ENCODE data around the gene PRDX3.
"Not testable (repeated sequence)": the region's sequence is repeated elsewhere in the genome, so short reads cannot be mapped to it uniquely, and the experiment has no call there.

The PRDX3 gene

DNA sequence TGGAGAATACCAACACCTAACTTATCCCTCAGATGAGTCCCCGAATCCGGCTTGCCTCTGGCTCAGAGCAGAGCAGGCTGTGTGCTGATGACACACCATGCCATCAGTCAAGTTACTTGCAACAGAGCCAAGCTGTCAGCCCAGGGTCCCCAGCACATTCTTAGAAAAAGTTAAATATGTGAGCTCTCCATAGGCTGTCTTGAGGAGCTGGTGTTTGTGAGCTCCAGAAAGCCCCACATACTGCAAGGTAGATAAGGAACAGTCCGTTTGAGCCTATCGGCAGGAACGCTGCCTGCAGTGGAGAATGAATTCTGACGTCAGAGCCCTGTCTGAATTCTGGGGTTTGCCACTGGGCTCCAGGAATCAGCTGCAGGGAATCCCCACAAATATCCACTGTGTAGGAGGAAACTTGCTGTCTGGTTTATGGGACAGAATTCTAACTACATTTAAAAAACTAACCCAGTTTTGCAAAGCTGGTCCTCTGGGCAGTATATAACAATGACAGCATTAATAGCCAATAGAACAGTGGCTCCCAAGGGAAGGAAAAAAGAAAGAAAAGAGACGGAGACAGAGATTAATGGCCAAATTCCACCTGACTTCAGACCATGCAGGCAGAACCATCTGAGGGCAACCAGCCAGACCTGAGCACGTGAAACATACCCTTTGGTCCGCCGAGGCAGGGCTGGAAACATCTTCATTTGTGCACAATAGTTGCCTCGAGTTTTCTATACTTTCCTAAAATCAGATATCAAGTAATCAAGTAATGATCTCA lies 16.7 kb downstream of the PRDX3 start:
- no peak for DNase-seq

DNA sequence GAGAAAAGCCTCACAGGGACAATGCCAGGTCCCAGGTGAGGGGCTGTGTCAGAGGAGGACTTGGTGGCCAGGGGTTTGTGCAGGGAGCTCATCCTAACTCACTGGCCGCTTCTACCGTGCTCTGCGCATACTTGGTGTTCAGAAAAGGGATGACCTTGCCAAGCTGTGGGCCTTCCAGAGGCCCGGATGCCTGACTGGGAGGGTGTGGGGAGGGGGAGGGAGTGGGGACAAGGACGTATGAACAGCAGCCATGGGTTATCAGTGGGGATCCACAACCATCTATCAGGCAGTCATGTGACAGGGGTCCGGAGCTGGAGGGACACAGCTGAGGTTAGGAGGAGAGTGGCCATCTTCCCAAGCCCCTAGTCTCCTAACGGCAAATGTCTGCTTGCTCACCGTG lies 19.3 kb downstream of the PRDX3 start:
- no peak for DNase-seq

- DNase-seq: no peak
These were observed 25.0 kb downstream of the PRDX3 start for GRCh38 chr10:119153661-119154060.

DNA sequence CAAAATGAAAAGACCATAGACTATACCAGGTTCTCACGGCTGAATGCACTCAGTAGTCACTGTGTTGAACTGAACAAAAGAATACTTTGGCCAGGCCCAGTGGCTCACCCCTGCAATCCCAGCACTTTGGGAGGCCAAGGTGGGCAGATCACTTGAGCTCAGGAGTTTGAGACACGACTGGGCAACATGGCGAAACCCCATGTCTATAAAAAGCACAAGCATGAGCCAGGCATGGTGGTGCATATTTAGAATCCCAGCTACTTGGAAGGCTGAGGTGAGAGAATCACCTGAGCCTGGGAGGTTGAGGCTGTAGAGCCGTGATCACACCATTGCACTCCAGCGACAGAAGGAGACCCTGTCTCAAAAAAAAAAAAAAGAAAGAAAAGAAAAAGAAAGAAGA lies 25.6 kb downstream of the PRDX3 start:
- no peak for DNase-seq

GRCh38 chr10:119151601-119152000 lies 27.0 kb downstream of the PRDX3 start:
- not testable (repeated sequence) for DNase-seq

- no peak for DNase-seq
These were observed 28.9 kb downstream of the PRDX3 start for GRCh38 chr10:119149729-119150128.

DNA sequence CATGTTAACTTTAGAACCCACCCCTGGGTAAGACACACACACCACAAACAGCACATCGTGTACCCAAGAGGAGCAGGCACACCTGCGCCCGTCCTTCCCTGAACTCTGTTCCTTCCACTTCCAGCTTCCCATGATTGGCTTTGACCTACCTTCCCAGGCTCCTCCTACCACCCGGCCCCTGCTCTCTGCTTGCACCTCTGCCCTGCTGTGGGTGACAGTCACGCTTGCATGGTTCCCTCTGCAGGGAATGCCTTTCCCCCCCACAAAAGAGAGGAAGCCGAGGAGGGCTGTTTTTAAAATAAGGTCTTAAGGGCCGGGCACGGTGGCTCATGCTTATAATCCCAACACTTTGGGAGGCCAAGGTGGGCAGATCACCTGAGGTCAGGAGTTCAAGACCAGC lies 29.5 kb downstream of the PRDX3 start:
- DNase-seq: no peak

GRCh38 chr10:119143657-119144056 lies 35.0 kb downstream of the PRDX3 start:
- DNase-seq: no peak

DNA sequence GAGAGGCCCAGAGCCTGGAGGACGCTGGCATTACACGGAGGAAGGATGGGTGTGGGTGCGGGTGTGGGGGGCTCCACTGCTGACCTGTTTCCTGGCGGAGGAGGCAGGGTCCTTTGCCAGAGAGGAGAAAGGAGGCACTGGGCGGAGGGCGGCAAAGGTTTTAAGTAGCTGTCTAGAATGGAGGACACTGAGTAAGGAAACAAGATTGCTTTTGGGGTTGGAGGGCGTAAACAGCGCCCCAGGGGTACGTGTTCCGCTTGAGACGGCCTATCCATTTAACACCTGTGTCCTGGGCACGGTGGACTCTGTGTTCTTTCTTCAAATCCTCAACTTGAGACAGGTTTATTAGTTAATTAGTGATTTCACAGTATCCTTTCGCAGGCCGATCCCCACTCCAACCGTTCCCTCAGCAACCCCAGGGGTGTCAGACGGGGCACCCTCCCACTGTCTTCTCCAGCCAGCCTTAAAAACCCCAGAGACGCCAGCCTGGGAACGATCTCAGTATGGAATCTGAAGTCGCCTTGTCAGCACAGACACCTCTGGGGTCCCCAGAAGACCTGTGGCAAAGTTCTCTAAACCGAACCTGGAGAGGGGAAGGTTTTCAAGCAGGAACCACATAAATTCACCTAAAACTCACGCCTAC lies 37.9 kb downstream of the PRDX3 start:
- no peak for DNase-seq

DNA sequence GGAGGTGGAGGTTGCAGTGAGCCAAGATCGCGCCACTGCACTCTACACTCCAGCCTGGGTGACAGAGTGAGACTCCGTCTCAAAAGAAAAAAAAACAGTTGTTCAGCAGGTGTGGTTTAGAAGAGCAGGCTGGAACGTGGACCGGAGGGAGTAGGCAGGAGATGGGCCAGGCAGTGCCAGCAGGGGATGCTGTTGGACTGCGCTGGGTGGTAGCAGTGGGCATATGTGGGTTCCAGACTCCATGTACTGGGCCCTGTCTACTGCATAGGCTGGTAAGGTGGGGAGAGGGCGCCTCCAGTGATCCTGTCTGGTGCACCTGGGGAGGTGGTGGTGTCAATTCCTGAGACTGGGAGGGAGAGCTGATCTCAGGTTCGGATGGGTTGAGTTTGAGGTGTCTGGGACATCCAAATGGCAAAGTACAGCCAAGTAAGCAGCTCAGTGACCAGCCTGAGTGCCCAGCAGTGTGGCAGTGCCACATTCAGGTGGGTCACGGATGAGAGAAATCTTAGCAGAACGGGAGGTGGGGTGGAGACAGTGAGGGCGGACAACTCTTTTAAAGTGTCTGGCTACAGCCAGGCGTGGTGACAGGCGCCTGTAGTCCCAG lies 39.0 kb downstream of the PRDX3 start:
- DNase-seq: peak in 1 of 2 experiments; percentile 11

GRCh38 chr10:119138346-119139306 lies 40.0 kb downstream of the PRDX3 start:
- no peak for DNase-seq

DNA sequence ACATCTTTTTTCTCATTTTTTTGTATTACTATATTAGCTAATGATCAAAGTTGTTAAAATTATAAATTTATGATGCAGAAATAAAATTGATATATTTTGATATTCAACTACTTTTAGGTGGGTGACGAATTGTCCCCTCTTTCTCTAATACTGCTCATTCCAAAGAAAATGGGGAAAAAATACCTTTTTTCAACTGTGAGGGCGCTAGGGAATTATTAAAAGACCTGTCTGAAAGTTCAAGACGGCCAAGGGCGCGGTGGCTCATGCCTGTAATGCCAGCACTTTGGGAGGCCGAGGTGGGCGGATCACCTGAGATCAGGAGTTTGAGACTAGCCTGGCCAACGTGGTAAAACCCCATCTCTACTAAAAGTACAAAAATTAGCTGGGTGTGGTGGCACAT lies 40.7 kb downstream of the PRDX3 start:
- DNase-seq: not testable (repeated sequence)

- DNase-seq: no peak
These were observed 42.5 kb downstream of the PRDX3 start for GRCh38 chr10:119136084-119136483.

- no peak for DNase-seq
These were observed 43.1 kb downstream of the PRDX3 start for GRCh38 chr10:119135513-119135881.

GRCh38 chr10:119133949-119134348 lies 44.7 kb downstream of the PRDX3 start:
- DNase-seq: no peak

DNA sequence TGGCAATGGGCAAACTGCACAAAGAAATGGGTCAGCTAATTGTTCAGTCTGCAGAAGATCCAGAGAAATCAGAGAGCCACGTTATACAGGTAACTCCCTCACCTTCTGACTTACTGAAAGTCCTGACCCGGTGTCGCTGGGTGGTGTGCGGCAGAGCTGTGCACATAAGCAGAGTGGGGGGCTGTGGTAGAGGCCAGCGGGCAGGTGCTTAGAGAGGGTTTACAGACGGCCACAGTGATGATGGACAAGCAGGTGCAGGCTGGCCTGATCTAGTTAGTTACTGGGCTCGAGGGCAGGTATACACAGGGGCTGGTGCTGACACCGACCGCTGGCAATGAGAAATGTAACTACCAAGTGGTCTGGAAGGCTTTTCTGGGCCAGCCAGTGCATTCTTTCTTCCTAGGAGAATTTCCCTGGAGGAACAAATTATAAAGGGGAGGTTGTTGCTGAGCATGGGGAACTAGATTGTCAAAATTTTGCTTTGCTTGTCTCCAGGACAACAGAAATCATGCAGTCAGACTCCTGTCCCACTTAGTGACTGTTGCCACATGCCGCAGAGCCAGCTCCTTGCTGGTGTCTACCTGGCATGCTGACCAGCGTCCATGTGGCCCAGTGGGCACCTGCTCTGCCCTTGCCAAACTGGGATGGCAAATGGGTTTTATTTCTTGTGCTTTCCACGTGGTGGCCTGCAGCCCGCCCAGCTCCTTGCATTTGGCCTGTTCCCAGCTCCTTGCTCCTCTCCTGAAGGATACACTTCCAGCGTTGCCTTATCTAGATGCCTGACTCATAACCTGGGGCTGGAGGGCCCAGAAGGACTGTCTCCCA lies 45.9 kb downstream of the PRDX3 start:
- no peak for DNase-seq

GRCh38 chr10:119131512-119132240 lies 46.9 kb downstream of the PRDX3 start:
- DNase-seq: peak in 1 of 2 experiments; percentile 22

DNA sequence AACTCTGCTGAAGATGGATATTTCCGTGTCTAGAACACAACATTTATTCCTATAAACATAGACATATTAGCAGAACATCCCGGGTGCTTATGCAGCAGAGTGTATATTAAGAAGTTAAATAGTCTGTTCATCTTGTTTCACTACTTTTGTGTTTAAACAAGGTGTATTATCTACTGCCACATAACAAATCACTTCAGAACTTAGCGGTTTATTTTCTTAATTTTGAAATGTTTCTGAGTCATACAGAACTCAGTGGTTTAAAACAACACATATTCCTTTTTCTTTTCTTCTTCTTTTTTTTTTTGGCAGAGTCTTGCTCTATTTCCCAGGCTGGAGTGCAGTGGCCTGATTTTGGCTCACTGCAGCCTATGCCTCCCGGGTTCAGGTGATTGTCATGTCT lies 48.9 kb downstream of the PRDX3 start:
- no peak for DNase-seq

- no peak for DNase-seq
These were observed 52.7 kb downstream of the PRDX3 start for GRCh38 chr10:119125942-119126341.

- DNase-seq: no peak
These were observed 57.7 kb downstream of the PRDX3 start for GRCh38 chr10:119120875-119121274.

DNA sequence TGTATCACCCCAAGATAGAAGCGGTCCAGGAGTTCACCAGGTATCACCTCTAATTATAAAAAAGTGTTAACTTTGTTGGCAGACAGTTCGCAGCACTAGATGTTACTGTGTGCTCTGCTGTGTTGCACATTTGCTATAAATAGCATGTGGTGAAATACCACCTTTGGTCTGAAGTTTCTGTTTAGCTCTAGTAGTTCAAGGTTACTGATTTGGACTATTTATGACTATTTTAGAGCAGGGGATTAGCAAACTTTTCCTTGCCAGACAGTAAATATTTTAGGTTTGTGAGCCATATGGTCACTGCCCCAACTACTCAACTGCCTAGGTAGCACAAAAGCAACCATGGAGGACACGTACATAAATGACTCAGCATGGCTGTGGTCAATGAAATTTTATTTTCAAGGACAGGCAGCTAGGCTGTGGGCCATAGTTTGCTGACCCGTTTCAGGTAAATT lies 58.2 kb downstream of the PRDX3 start:
- no peak for DNase-seq
